HCT116 (cell line): ENCODE data around the gene RNGTT. TPM values are rescaled to one million over a fixed set of nuclear protein-coding genes. Genes with fewer than 3 reads are reported as not detected.

Experiments used
- ATAC-seq: fragments of 200-7000 bp; cut with Tn5 transposase; 2 replicates; pipeline ENCODE4 v1.9.1; 2020; ENCODE audit warnings: mild to moderate bottlenecking, moderate library complexity
- BruUV-seq: library from RNA; stranded (reverse); fragments of 400-500 nt; replicated peaks from 2 replicates; lab custom pipeline; 2021; lab: Mats Ljungman, UMichigan
- CTCF ChIA-PET: fragments of 300-600 bp; sonication (Branson Sonifier 250); formaldehyde crosslinking; loops from one replicate; lab custom pipeline; 2021; ENCODE audit warnings: antibody characterized with exemption; lab: Charles Lee
- POLR2A ChIA-PET: fragments of 300-600, 350-600 bp; sonication (Branson Sonifier 250); formaldehyde crosslinking; loops from one replicate; lab custom pipeline; 2021; ENCODE audit warnings: antibody characterized with exemption; lab: Charles Lee
- RAD21 ChIA-PET, 2 experiments: fragments of 300-600 bp; sonication (Branson Sonifier 250); formaldehyde crosslinking; loops; one replicate each; lab custom pipeline; 2023; ENCODE audit warnings: low total read pairs in 2 of 2; ENCODE audit not compliant: uncharacterized antibody in 2 of 2, unreplicated experiment in 2 of 2, low non-redundant PET in 1 of 2; lab: Charles Lee
- DNase-seq: peaks from one replicate; pipeline ENCODE4 v3.0.0-alpha.2; 2010; ENCODE audit warnings: low read depth, low spot score
- H2AFZ ChIP-seq: fragments of 200-600 bp; shearing (Covaris generic), sonication (generic); 2 replicates; pipeline ENCODE4 v1.6.1; 2017; ENCODE audit warnings: low read depth, mixed run types, mixed read lengths, antibody characterized with exemption, low read length; ENCODE audit not compliant: poor library complexity, severe bottlenecking
- H3K27ac ChIP-seq: 2 replicates; pipeline ENCODE4 v1.5.1; 2012; ENCODE audit warnings: low read depth, low read length
- H3K27me3 ChIP-seq: fragments of 200-600 bp; sonication (generic); 2 replicates; pipeline ENCODE4 v1.6.1; 2016; ENCODE audit warnings: mixed run types, low read length, mixed read lengths; ENCODE audit not compliant: insufficient read depth
- H3K36me3 ChIP-seq, 2 experiments: fragments of 200-500 bp in 1 of 2; fragments of 200-600 bp in 1 of 2; sonication (Bioruptor generic) in 1 of 2; sonication (generic) in 1 of 2; 2 replicates each; pipeline versions ENCODE4 v1.5.1 to v1.6.1; 2014 to 2016; ENCODE audit warnings: low read length in 2 of 2, inconsistent platforms in 1 of 2, mixed read lengths in 1 of 2, mixed run types in 1 of 2; ENCODE audit not compliant: insufficient read depth in 2 of 2, control insufficient read depth in 1 of 2
- H3K4me1 ChIP-seq, 2 experiments: fragments of 200-600 bp in 1 of 2; sonication (generic) in 1 of 2; 2 replicates each; pipeline versions ENCODE4 v1.5.1 to v1.6.1; 2012 to 2017; ENCODE audit warnings: low read length in 2 of 2, inconsistent platforms in 1 of 2, mild to moderate bottlenecking in 1 of 2, mixed read lengths in 1 of 2, mixed run types in 1 of 2, moderate library complexity in 1 of 2; ENCODE audit not compliant: insufficient read depth in 2 of 2, control insufficient read depth in 1 of 2
- H3K4me2 ChIP-seq: fragments of 200-600 bp; sonication (generic); 2 replicates; pipeline ENCODE4 v1.6.1; 2017; ENCODE audit warnings: mixed run types, low read length, mixed read lengths
- H3K4me3 ChIP-seq, 2 experiments: fragments of 200-600 bp in 1 of 2; sonication (generic) in 1 of 2; replicated peaks in 1 of 2; 2 replicates each; pipeline ENCODE4 v1.5.1; 2011 to 2016; ENCODE audit warnings: low read length in 2 of 2, control low read depth in 1 of 2, low read depth in 1 of 2, mild to moderate bottlenecking in 1 of 2, mixed read lengths in 1 of 2, mixed run types in 1 of 2
- H3K79me2 ChIP-seq: fragments of 200-600 bp; sonication (generic); 2 replicates; pipeline ENCODE4 v1.6.1; 2017; ENCODE audit warnings: mild to moderate bottlenecking, mixed run types, low read length, moderate library complexity, mixed read lengths; ENCODE audit not compliant: insufficient read depth
- H3K9ac ChIP-seq: fragments of 200-600 bp; sonication (generic); 2 replicates; pipeline ENCODE4 v1.6.1; 2016; ENCODE audit warnings: low read length, mixed read lengths
- H3K9me2 ChIP-seq: fragments of 200-600 bp; sonication (generic), shearing (Covaris generic); 2 replicates; pipeline ENCODE4 v1.6.1; 2017; ENCODE audit warnings: mixed run types, mild to moderate bottlenecking, moderate library complexity; ENCODE audit not compliant: insufficient read depth
- H3K9me3 ChIP-seq, 2 experiments: fragments of 200-500 bp in 1 of 2; fragments of 200-600 bp in 1 of 2; sonication (Bioruptor generic) in 1 of 2; sonication (generic) in 1 of 2; 2 replicates each; pipeline ENCODE4 v1.6.1; 2014 to 2017; ENCODE audit warnings: low read length in 2 of 2, mixed read lengths in 2 of 2, inconsistent platforms in 1 of 2, low read depth in 1 of 2, mild to moderate bottlenecking in 1 of 2, mixed run types in 1 of 2, moderate library complexity in 1 of 2; ENCODE audit not compliant: control insufficient read depth in 1 of 2, insufficient read depth in 1 of 2
- H4K20me1 ChIP-seq: fragments of 200-600 bp; sonication (generic), shearing (Covaris generic); 2 replicates; pipeline ENCODE4 v1.6.1; 2017; ENCODE audit warnings: mixed run types, mild to moderate bottlenecking, moderate library complexity; ENCODE audit not compliant: insufficient read depth
- ATF3 ChIP-seq: IDR thresholded peaks from 2 replicates; pipeline ENCODE4 v1.6.1; 2012
- CEBPB ChIP-seq: IDR thresholded peaks from 2 replicates; pipeline ENCODE4 v1.6.1; 2012; ENCODE audit warnings: low read depth
- CTCF ChIP-seq, 3 experiments: fragments of 200-600 bp in 1 of 3; sonication (generic) in 1 of 3; IDR thresholded peaks in 2 of 3; conservative IDR thresholded peaks in 1 of 3; 2 replicates each; pipeline ENCODE4 v1.5.1; 2012 to 2017; ENCODE audit warnings: low read depth in 2 of 3, low read length in 2 of 3, antibody characterized with exemption in 1 of 3, borderline replicate concordance in 1 of 3, control low read depth in 1 of 3, mild to moderate bottlenecking in 1 of 3, mixed read lengths in 1 of 3, mixed run types in 1 of 3, moderate library complexity in 1 of 3; ENCODE audit not compliant: insufficient read depth in 1 of 3
- EGR1 ChIP-seq: IDR thresholded peaks from 2 replicates; pipeline ENCODE4 v1.6.1; 2012; ENCODE audit warnings: low read depth
- EZH2 ChIP-seq: fragments of 200-600 bp; sonication (generic); IDR thresholded peaks from 2 replicates; pipeline ENCODE4 v1.6.1; 2017; ENCODE audit warnings: antibody characterized with exemption, mixed run types
- EZH2phosphoT487 ChIP-seq: fragments of 200-600 bp; IDR thresholded peaks from 2 replicates; pipeline ENCODE4 v1.6.1; 2018; ENCODE audit warnings: antibody characterized with exemption, borderline replicate concordance
- JUND ChIP-seq: IDR thresholded peaks from 2 replicates; pipeline ENCODE4 v1.6.1; 2012
- RAD21 ChIP-seq: IDR thresholded peaks from 2 replicates; pipeline ENCODE4 v1.6.1; 2012; ENCODE audit warnings: low read depth, mild to moderate bottlenecking
- REST ChIP-seq: IDR thresholded peaks from 2 replicates; pipeline ENCODE4 v1.6.1; 2012; ENCODE audit warnings: low read depth
- SIN3A ChIP-seq: IDR thresholded peaks from 2 replicates; pipeline ENCODE4 v1.6.1; 2012; ENCODE audit warnings: low read depth
- SP1 ChIP-seq: IDR thresholded peaks from 2 replicates; pipeline ENCODE4 v1.6.1; 2012; ENCODE audit warnings: low read depth
- SRF ChIP-seq: IDR thresholded peaks from 2 replicates; pipeline ENCODE4 v1.6.1; 2012; ENCODE audit warnings: low read depth
- TCF7L2 ChIP-seq: IDR thresholded peaks from 2 replicates; pipeline ENCODE4 v1.7.0; 2011; ENCODE audit warnings: borderline replicate concordance, inconsistent platforms; ENCODE audit not compliant: insufficient read depth, insufficient read length; ENCODE audit errors: extremely low read depth
- YY1 ChIP-seq: IDR thresholded peaks from 2 replicates; pipeline ENCODE4 v1.6.1; 2011; ENCODE audit warnings: low read length, low read depth, moderate library complexity, mild to moderate bottlenecking; ENCODE audit not compliant: insufficient replicate concordance; ENCODE audit errors: extremely low read depth
- ZBTB33 ChIP-seq: IDR thresholded peaks from 2 replicates; pipeline ENCODE4 v1.6.1; 2011; ENCODE audit warnings: mild to moderate bottlenecking, low read length, moderate library complexity; ENCODE audit not compliant: insufficient replicate concordance; ENCODE audit errors: extremely low read depth
- ZFX ChIP-seq: fragments of 450-650 bp; IDR thresholded peaks from 2 replicates; pipeline ENCODE4 v1.6.1; 2017
- intact Hi-C: fragments of 100-400 bp; cut with micrococcal nuclease; formaldehyde crosslinking; loops from 2 replicates; pipeline ENCODE4 v1.10.0; 2022
- total RNA-seq: library from RNA; stranded (reverse); gene quantifications from one replicate; pipeline ENCODE4 v1.2.1, GENCODE V29; 2021; ENCODE audit not compliant: unreplicated experiment

The RNGTT gene
- total RNA-seq, 1 experiment from 2014 or later: 23.0 TPM

GRCh38 chr6:88920774-88921733 is 42.4 kb downstream of the RNGTT start:
- TF ChIP-seq REST (no peak), EZH2phosphoT487 (no peak), ZBTB33 (no peak), JUND (no peak), EGR1 (no peak), SIN3A (no peak), SP1 (no peak), TCF7L2 (no peak), CEBPB (no peak), RAD21 (no peak), EZH2 (no peak), ZFX (no peak), YY1 (no peak), CTCF (IDR thresholded peaks at IDR 0.05 in 2 of 3, conservative IDR thresholded peaks at IDR 0.05 in 1 of 3; ENCODE audit: borderline replicate concordance in 1 of 3, insufficient read depth in 1 of 3, low read depth in 2 of 3, low read length in 2 of 3) (no peak), ATF3 (no peak), SRF (no peak)
- Histone ChIP-seq H3K27ac (no peak overlapping the region), H3K79me2 (no peaks in the 10 kb centered on the region), H3K27me3 (no peaks in the 10 kb centered on the region), H3K9me2 (no peaks in the 10 kb centered on the region), H3K9ac (no peak overlapping the region), H3K4me2 (no peak overlapping the region), H3K4me3 (no peak overlapping the region), H4K20me1 (no peaks in the 10 kb centered on the region), H3K9me3 (no peaks in the 10 kb centered on the region), H3K4me1 (no peaks in the 10 kb centered on the region), H2AFZ (no peak overlapping the region), H3K36me3 (peaks cover 0 to 6% of the 10 kb centered on the region in 2 experiments; a peak in 1 of 4 replicates)
- intact Hi-C loops: no loop called here
- ChIA-PET RAD21 (no interaction called here), CTCF (interaction anchor here (1.7 kb wide), 1 partner anchor 21 kb away, joined by 10 read pairs; no protein-coding TSS in a partner anchor), POLR2A (no interaction called here)
- DNase-seq: no peak
- no TSS peak for BruUV-seq
- ATAC-seq: no peak
